Astrocyte of the spinal cord (primary cell): ENCODE data around the gene ZNF507.

Source experiments
- DNase-seq: peaks from one replicate; pipeline ENCODE4 v3.0.0; 2011; ENCODE audit warnings: low read depth, low spot score
- H3K4me3 ChIP-seq: 2 replicates; pipeline ENCODE4 v1.5.1; 2011; ENCODE audit warnings: low read depth, mild to moderate bottlenecking, low read length, moderate library complexity
- CTCF ChIP-seq: IDR thresholded peaks from 2 replicates; pipeline ENCODE4 v1.5.1; 2012; ENCODE audit warnings: low read depth, mild to moderate bottlenecking, low read length, inconsistent platforms
- in situ Hi-C: cut with HindIII; loops from 2 replicates; pipeline ENCODE4 v1.10.0; 2017; ENCODE audit warnings: low sequenced_read_pairs

The ZNF507 gene

GRCh38 chr19:32345261-32346207 is at the start of gene ZNF507:
Gene ZNF507, plus strand, starts transcription at chr19:32345610. Its CDS starts 7,221 bp downstream, at chr19:32352831.
- H3K4me3 ChIP-seq = peak within 1 kb of the TSS; percentile 86
- peak; percentile 7 for TF ChIP-seq CTCF
- DNase-seq = peak; percentile 76
- in situ Hi-C loops = no loop called here

- in situ Hi-C loops = no loop called here
- H3K4me3 ChIP-seq = no peak overlapping the region
- TF ChIP-seq CTCF = no peak
- DNase-seq = no peak
These were observed 48.7 kb upstream of the ZNF507 start for GRCh38 chr19:32296694-32297093.

GRCh38 chr19:32302778-32303177 is 42.6 kb upstream of the ZNF507 start:
- no peak overlapping the region for H3K4me3 ChIP-seq
- no peak for TF ChIP-seq CTCF
- in situ Hi-C loops = no loop called here
- no peak for DNase-seq

- no peak for DNase-seq
- H3K4me3 ChIP-seq = no peak overlapping the region
- TF ChIP-seq CTCF = no peak
- in situ Hi-C loops = no loop called here
These were observed 42.2 kb upstream of the ZNF507 start for GRCh38 chr19:32303193-32303592.

GRCh38 chr19:32307591-32307990 is 37.8 kb upstream of the ZNF507 start:
- in situ Hi-C loops = no loop called here
- no peak for TF ChIP-seq CTCF
- DNase-seq = no peak
- H3K4me3 ChIP-seq = no peak overlapping the region

GRCh38 chr19:32308431-32309077 is 36.9 kb upstream of the ZNF507 start:
- H3K4me3 ChIP-seq = no peak overlapping the region
- no peak for TF ChIP-seq CTCF
- in situ Hi-C loops = no loop called here
- no peak for DNase-seq
